ENCODE results near the gene ATIC.

ATIC gene

GRCh38 chr2:215394102-215394805, 82.4 kb downstream of the ATIC start:
- Histone ChIP-seq H3K4me3 (ENCODE audit: low read depth, low read length) (no peak overlapping the region), H3K27me3 (ENCODE audit: insufficient read depth, low read depth, severe bottlenecking) (no peaks in the 10 kb centered on the region), H3K9me3 (ENCODE audit: severe bottlenecking) (no peaks in the 10 kb centered on the region), H3K36me3 (no peaks in the 10 kb centered on the region), H3K27ac (no peak overlapping the region)
- no peak for DNase-seq
- TF ChIP-seq, protein P1, sequence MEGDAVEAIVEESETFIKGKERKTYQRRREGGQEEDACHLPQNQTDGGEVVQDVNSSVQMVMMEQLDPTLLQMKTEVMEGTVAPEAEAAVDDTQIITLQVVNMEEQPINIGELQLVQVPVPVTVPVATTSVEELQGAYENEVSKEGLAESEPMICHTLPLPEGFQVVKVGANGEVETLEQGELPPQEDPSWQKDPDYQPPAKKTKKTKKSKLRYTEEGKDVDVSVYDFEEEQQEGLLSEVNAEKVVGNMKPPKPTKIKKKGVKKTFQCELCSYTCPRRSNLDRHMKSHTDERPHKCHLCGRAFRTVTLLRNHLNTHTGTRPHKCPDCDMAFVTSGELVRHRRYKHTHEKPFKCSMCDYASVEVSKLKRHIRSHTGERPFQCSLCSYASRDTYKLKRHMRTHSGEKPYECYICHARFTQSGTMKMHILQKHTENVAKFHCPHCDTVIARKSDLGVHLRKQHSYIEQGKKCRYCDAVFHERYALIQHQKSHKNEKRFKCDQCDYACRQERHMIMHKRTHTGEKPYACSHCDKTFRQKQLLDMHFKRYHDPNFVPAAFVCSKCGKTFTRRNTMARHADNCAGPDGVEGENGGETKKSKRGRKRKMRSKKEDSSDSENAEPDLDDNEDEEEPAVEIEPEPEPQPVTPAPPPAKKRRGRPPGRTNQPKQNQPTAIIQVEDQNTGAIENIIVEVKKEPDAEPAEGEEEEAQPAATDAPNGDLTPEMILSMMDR (IDR thresholded peaks at IDR 0.05; ENCODE audit: low read depth, low read length) = no peak

GRCh38 chr2:215395687-215396460, 84.0 kb downstream of the ATIC start:
- Histone ChIP-seq H3K27me3 (ENCODE audit: insufficient read depth, low read depth, severe bottlenecking) (no peaks in the 10 kb centered on the region), H3K36me3 (no peaks in the 10 kb centered on the region), H3K27ac (no peak overlapping the region), H3K9me3 (ENCODE audit: severe bottlenecking) (no peaks in the 10 kb centered on the region), H3K4me3 (ENCODE audit: low read depth, low read length) (no peak overlapping the region)
- no peak for DNase-seq
- TF ChIP-seq, protein P1 (IDR thresholded peaks at IDR 0.05; ENCODE audit: low read depth, low read length) = no peak

DNA sequence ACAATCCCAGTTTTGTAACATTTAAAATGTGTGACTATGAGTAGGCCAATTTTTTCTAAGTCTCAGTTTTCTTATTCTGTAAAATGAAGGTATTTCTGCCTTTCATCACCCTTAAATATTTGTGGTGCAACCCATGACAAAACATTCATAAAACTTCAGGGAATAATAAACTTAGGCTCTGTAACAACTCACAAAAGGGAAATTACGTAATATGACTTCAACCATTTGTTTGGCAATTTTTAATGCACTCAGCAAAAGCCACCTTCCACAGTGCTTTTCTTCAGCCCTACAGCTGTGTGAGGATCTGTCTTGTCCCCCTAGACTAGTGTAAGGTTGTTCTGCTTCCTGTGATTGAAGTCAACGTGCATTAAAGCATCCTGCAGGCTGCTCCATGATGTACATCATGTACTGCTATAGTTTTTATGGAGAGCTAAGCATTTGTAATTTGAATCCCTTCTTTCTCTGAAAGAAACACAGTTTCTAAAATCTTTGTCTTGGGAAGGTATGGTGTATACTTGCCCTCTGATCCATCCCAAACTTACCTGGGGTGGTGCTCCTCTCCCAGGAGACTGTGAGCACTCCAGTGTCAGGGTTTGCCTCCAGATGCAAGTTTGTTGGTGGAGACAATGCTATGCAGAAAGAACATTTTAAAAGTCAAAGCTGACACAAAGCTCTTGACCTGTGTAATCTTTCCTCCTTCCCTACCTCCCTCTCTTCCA, 84.9 kb downstream of the ATIC start:
- no peak overlapping the region for H3K4me3 ChIP-seq (ENCODE audit: low read depth, low read length)
- H3K27ac ChIP-seq = no peak overlapping the region
- no peaks in the 10 kb centered on the region for H3K36me3 ChIP-seq
- H3K9me3 ChIP-seq (ENCODE audit: severe bottlenecking) = no peaks in the 10 kb centered on the region
- TF ChIP-seq, protein P1 (IDR thresholded peaks at IDR 0.05; ENCODE audit: low read depth, low read length) = no peak
- no peak for DNase-seq
- H3K27me3 ChIP-seq (ENCODE audit: insufficient read depth, low read depth, severe bottlenecking) = no peaks in the 10 kb centered on the region

DNA sequence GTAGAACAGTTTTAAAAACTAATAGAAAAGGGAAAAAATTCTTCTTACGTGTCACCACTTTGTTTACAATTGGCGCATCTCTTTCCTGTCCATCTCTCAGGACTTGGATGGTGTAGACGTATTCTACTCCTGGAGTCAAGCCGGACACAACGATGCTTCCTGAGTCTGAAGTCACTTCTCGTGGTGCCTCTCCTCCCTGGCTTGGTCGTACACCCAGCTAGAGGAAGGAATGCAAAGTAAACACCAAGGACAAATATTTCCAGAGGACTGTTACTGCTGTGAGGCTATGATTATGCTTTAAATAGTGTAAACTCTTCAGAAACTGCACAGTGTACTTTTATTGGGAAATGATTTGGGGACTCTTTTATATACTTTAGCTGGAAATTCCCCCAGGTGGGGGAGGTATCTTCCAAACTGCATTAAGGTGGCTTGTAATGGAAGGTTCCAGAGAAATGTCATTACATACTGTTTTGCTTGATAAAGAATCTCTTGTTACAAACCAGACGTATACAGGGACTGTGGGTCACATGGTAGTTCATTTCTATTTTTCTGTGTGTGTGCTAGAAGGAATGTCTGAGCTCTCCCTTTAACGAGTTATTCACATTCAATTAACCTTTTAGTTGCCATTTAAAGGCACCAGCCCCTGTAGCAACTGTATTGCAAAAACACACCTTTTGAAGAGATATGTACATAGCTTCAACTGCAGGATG, 85.9 kb downstream of the ATIC start:
- no peaks in the 10 kb centered on the region for H3K27me3 ChIP-seq (ENCODE audit: insufficient read depth, low read depth, severe bottlenecking)
- no peak overlapping the region for H3K27ac ChIP-seq
- TF ChIP-seq, protein P1 (IDR thresholded peaks at IDR 0.05; ENCODE audit: low read depth, low read length) = no peak
- DNase-seq = no peak
- H3K36me3 ChIP-seq = no peaks in the 10 kb centered on the region
- H3K9me3 ChIP-seq (ENCODE audit: severe bottlenecking) = no peaks in the 10 kb centered on the region
- no peak overlapping the region for H3K4me3 ChIP-seq (ENCODE audit: low read depth, low read length)

- H3K36me3 ChIP-seq = no peaks in the 10 kb centered on the region
- no peak overlapping the region for H3K27ac ChIP-seq
These were observed 87.3 kb downstream of the ATIC start for GRCh38 chr2:215399067-215399716.

More at GRCh38 chr2:215399067-215399716, 87.3 kb downstream of the ATIC start:
- H3K9me3 ChIP-seq (ENCODE audit: severe bottlenecking) = no peaks in the 10 kb centered on the region
- H3K27me3 ChIP-seq (ENCODE audit: insufficient read depth, low read depth, severe bottlenecking) = no peaks in the 10 kb centered on the region
- H3K4me3 ChIP-seq (ENCODE audit: low read depth, low read length) = no peak overlapping the region
- DNase-seq = no peak
- TF ChIP-seq, protein P1 (IDR thresholded peaks at IDR 0.05; ENCODE audit: low read depth, low read length) = no peak
